Measurements from ENCODE around the gene PTPRN2. TPM values are rescaled to one million over a fixed set of nuclear protein-coding genes. Genes with fewer than 3 reads are reported as not detected.
A peak's percentile ranks its signal among the peaks of the same experiment; 100 is the strongest.

The PTPRN2 gene
- total and polyA plus RNA-seq, 8 donors, result 4.9 to 136 (median 46.8) TPM

DNA sequence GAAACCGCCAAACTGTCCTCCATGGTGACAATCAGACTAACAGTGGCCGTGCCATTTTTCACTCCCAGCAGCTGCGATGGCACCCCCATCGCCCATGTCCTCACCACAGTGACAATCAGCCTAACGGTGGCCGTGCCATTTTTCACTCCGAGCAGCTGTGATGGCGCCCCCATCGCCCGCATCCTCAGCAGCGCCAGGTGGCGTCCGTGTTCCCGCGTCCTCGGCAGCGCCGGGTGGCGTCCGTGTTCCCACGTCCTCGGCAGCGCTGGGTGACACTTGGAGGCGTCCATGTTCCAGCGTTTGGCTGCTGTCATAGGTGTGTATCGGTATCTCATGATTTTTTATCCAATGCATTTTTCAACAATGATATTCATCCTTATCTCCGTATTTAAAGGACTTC, 267.3 kb downstream of the PTPRN2 start:
- intact Hi-C loops (cut with DNase I; ENCODE audit: low total_unique reads), result no loop called here
- peaks cover 0 to 34% (median 0%) of the 10 kb centered on the region in 3 donors for H3K27me3 ChIP-seq
- H3K27ac ChIP-seq, result no peak overlapping the region
- no peaks in the 10 kb centered on the region for H3K36me3 ChIP-seq
- H3K4me1 ChIP-seq, result peaks cover 0 to 10% (median under 1%) of the 10 kb centered on the region in 4 donors
- 80 to 92% (median 91%) methylated on average over 23 to 27 of the region's 27 CpGs for WGBS, 5 donors
- TF ChIP-seq POLR2A (IDR thresholded peaks at IDR 0.05) (no peak), POLR2AphosphoS5 (IDR thresholded peaks at IDR 0.05) (no peak), EP300 (IDR thresholded peaks at IDR 0.05) (no peak)
- TF ChIP-seq, protein P1, sequence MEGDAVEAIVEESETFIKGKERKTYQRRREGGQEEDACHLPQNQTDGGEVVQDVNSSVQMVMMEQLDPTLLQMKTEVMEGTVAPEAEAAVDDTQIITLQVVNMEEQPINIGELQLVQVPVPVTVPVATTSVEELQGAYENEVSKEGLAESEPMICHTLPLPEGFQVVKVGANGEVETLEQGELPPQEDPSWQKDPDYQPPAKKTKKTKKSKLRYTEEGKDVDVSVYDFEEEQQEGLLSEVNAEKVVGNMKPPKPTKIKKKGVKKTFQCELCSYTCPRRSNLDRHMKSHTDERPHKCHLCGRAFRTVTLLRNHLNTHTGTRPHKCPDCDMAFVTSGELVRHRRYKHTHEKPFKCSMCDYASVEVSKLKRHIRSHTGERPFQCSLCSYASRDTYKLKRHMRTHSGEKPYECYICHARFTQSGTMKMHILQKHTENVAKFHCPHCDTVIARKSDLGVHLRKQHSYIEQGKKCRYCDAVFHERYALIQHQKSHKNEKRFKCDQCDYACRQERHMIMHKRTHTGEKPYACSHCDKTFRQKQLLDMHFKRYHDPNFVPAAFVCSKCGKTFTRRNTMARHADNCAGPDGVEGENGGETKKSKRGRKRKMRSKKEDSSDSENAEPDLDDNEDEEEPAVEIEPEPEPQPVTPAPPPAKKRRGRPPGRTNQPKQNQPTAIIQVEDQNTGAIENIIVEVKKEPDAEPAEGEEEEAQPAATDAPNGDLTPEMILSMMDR (IDR thresholded peaks at IDR 0.05), result no peak
- H3K9me3 ChIP-seq, result no peaks in the 10 kb centered on the region
- no peak for DNase-seq
- H3K4me3 ChIP-seq, result no peak overlapping the region

DNA sequence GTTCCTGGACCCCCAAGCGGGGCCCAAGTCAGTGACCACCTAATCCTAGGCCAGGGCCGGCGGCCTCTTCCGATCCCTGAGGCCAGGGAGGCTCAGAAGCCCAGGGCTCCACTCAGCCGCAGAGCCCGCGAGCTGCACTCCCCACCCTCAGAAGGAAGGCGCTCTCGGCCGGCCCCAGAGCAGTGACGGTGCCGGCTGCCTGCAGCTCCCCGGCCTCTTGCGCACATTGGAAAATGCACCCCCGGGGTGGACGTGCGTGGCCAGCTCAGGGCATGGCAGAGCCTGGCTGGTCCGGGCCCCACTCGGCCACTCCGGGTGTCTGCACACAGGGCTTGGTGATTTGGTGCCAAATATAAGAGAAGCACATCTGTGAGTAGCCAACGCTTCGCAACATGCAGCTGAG, 269.1 kb downstream of the PTPRN2 start:
- H3K9me3 ChIP-seq, result no peaks in the 10 kb centered on the region
- DNase-seq, result no peak
- no peaks in the 10 kb centered on the region for H3K36me3 ChIP-seq
- H3K4me3 ChIP-seq, result no peak overlapping the region
- no peak for TF ChIP-seq POLR2AphosphoS5 (IDR thresholded peaks at IDR 0.05)
- no peak for TF ChIP-seq POLR2A (IDR thresholded peaks at IDR 0.05)
- TF ChIP-seq, protein P1 (IDR thresholded peaks at IDR 0.05), result no peak
- TF ChIP-seq EP300 (IDR thresholded peaks at IDR 0.05), result no peak
- peaks cover 0 to 34% (median 0%) of the 10 kb centered on the region in 3 donors for H3K27me3 ChIP-seq
- H3K4me1 ChIP-seq, result peaks cover 0 to 10% (median 0%) of the 10 kb centered on the region in 4 donors
- WGBS, 5 donors, result 82 to 89% (median 89%) methylated on average over 21 to 22 of the region's 22 CpGs
- intact Hi-C loops (cut with DNase I; ENCODE audit: low total_unique reads), result no loop called here
- H3K27ac ChIP-seq, result no peak overlapping the region

DNA sequence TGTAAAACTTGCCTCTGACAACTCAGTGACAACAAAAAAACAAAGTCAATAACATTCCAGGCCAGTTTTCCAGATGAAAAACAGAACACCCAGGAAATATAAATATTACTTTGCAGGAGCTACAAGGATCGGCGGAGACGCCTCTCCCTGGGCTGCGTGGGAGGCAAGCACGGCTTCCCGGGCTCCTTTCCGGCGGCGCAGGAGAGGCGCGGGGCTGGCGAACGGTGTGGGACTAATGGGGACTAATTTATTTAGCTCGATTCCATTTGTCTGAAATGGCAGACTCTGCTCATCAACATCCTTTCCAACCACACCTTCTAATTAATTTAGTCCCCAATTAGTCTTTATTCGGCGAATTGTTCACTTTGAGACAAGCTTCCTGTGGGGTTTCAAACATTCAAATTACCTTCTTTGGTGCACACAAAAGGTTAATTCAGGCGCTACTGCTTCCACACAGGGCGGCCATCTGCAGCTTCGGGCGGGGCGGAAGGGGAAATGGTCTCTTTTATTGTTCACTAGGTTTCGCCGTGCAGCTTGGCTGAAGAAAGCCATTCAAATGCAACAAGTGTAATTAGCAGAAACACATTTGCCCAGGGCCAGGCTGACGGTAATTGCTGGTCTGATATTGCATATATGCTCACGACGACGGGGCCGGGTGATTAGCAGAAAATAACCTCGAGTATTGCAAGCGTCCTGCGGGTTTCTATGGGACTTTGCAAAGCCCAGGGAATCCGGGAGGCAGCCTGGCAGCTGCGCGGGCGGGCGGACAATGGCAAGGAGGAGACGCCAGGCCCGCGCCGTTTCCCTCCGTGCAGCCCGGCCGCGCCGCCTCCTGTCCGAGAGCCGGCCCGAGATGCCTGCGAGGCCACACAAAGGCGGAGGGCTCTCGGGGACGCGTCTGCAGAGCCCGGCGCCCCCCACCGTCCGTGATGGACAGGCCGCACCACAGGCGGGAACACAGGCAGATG, 270.1 kb downstream of the PTPRN2 start:
- Histone ChIP-seq H3K4me3 (peak overlapping the region in 1 of 4 donors; percentile 4), H3K36me3 (no peaks in the 10 kb centered on the region), H3K4me1 (peaks cover 0 to 10% (median 0%) of the 10 kb centered on the region in 4 donors), H3K27me3 (peaks cover 0 to 26% (median 0%) of the 10 kb centered on the region in 3 donors), H3K9me3 (no peaks in the 10 kb centered on the region), H3K27ac (no peak overlapping the region)
- TF ChIP-seq, protein P1 (IDR thresholded peaks at IDR 0.05), result no peak
- intact Hi-C loops (cut with DNase I; ENCODE audit: low total_unique reads), result no loop called here
- peak in 1 of 2 donors; percentile 47 for DNase-seq
- WGBS, 5 donors, result 50 to 65% (median 64%) methylated on average over 40 to 59 of the region's 59 CpGs

DNA sequence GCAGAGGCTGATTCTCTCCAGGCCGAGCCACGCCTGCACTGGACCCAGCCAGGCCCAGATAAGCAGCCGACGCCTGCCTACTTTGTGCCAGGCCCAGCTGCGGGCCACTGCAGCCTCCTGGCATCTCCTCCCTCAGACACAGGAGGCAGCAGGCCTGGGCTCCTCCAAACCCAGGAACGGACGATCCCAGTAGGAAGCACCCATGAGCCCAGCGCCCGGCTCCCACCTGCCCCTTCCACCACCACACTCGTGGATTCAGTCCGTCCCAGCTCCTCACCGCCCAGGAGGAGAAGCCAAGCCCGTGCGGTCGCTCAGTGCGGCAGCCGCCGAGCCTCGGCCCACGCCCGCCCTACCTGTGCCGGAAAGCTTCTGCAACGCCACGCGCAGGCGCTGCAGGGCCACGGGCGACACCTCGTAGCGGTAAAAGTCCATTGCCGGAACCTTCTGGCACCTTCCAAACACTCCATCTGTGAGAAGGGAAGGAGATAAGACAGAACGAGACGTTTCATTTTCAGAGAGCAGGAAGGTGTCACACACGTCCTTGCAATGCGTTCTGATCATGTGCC, 271.1 kb downstream of the PTPRN2 start:
- peaks cover 0 to 10% (median 0%) of the 10 kb centered on the region in 4 donors for H3K4me1 ChIP-seq
- H3K36me3 ChIP-seq, result no peaks in the 10 kb centered on the region
- H3K27me3 ChIP-seq, result peaks cover 0 to 22% (median 0%) of the 10 kb centered on the region in 3 donors
- H3K27ac ChIP-seq, result no peak overlapping the region
- intact Hi-C loops (cut with DNase I; ENCODE audit: low total_unique reads), result no loop called here
- TF ChIP-seq EP300 (IDR thresholded peaks at IDR 0.05) (no peak), POLR2AphosphoS5 (IDR thresholded peaks at IDR 0.05) (no peak), POLR2A (IDR thresholded peaks at IDR 0.05) (no peak)
- TF ChIP-seq, protein P1 (IDR thresholded peaks at IDR 0.05), result no peak
- 87 to 93% (median 89%) methylated on average over 31 to 35 of the region's 35 CpGs for WGBS, 5 donors
- no peak overlapping the region for H3K4me3 ChIP-seq
- no peak for DNase-seq
- peaks cover 0 to 3% (median 0%) of the 10 kb centered on the region in 4 donors for H3K9me3 ChIP-seq
